ENCODE data around the gene PLOD3. TPM values are rescaled to one million over a fixed set of nuclear protein-coding genes. Genes with fewer than 3 reads are reported as not detected.
A peak's percentile ranks its signal among the peaks of the same experiment; 100 is the strongest.

Gene PLOD3
- total RNA-seq, 1 experiment from 2014 or later, result 74.5 TPM

DNA sequence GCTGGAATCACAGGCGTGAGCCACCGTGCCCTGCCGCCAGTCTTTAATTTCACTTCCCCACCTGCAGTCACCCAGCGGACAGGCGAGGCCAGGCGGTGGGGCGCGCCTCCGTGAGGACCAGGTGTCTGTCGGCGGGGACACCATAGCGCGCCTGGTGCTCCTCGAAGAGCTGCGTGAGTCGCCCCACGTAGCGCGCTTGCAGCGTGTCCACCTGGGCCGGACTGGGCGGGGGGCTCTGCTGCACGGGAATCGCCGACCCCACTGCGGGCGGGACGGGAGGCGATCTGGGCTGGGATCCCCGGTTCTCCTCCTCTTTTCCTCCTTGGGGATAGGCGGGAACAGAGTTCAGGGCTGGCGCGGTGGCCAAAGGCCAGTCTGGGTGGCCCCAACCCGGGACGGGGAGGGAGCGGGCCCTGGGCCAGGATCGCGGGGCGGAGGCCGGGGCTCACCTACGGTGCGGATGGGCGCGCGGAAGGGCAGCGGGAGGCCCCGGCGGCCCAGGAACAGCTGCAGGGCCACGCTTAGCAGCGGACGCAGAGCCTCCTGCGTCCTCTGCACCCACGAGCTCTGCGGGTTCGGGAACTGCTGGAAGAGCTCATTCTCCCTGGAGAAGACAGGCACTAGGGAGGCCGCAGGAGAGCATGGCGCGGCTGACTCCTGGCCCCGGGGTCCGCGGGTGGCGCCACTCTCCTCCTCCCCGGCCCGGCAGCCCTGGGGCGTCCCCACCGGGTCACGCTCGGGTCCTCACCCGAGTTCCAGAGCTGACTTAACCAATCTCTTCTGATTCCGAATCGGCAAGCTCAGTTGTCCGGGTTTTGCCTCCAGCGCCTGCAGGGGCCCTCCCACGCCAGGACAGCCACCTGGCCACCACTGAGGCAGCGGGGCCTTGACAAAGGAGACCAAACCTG, 15.4 kb downstream of the PLOD3 start:
- Histone ChIP-seq H2BK5ac (ENCODE audit: insufficient read length, low read length) (no peak overlapping the region), H3K9me3 (ENCODE audit: control insufficient read depth, low read depth, low read length) (no peaks in the 10 kb centered on the region), H3K14ac (ENCODE audit: insufficient read depth, low read length) (peak overlapping the region; percentile 5), H3K27ac (ENCODE audit: insufficient read length, low read depth, low read length) (no peak overlapping the region), H3K9ac (ENCODE audit: extremely low read depth, insufficient read length, low read length) (no peak overlapping the region), H3K4ac (ENCODE audit: low read depth, low read length) (no peak overlapping the region), H3T11ph (ENCODE audit: low read length) (no peak overlapping the region), H3K56ac (ENCODE audit: insufficient read length, low read depth, low read length) (no peak overlapping the region), H3K79me2 (ENCODE audit: insufficient read depth, low read length) (no peaks in the 10 kb centered on the region), H3K4me1 (ENCODE audit: insufficient read depth, low read length) (no peaks in the 10 kb centered on the region; the same call in 1 of the 2 replicates), H3K79me1 (ENCODE audit: insufficient read depth, low read depth, low read length, poor library complexity, severe bottlenecking) (no peaks in the 10 kb centered on the region), H3K23ac (ENCODE audit: insufficient read length, low read depth, low read length) (no peak overlapping the region), H2BK20ac (ENCODE audit: low read depth, low read length, poor library complexity, severe bottlenecking) (no peak overlapping the region), H2AFZ (ENCODE audit: low read length) (no peak overlapping the region), H2BK12ac (ENCODE audit: insufficient read length, low read depth, low read length) (no peak overlapping the region), H3K18ac (ENCODE audit: insufficient read length, low read depth, low read length) (peak overlapping the region; percentile 5), H2AK5ac (ENCODE audit: insufficient read length, low read length) (no peak overlapping the region), H3K23me2 (ENCODE audit: insufficient read length, low read depth, low read length, poor library complexity, severe bottlenecking) (peaks cover 3% of the 10 kb centered on the region), H2BK15ac (ENCODE audit: low read depth, low read length) (no peak overlapping the region), H2BK120ac (ENCODE audit: low read depth, low read length, poor library complexity, severe bottlenecking) (no peak overlapping the region), H4K5ac (ENCODE audit: insufficient read length, low read depth, low read length) (no peak overlapping the region), H4K91ac (ENCODE audit: insufficient read length, low read depth, low read length) (no peak overlapping the region), H3K4me2 (ENCODE audit: insufficient read depth, insufficient read length, low read length) (peak overlapping the region; percentile 23), H4K20me1 (ENCODE audit: control insufficient read depth, insufficient read depth, insufficient read length) (no peaks in the 10 kb centered on the region), H4K8ac (replicated peaks; ENCODE audit: insufficient read length, low read depth, low read length) (no peak overlapping the region), H3K27me3 (ENCODE audit: insufficient read depth, low read length) (no peaks in the 10 kb centered on the region)
- Mint-ChIP-seq H3K4me1 (peaks cover 14 to 19% of the 10 kb centered on the region in 2 experiments), H3K9me3 (no peaks in the 10 kb centered on the region), H3K27me3 (ENCODE audit: low read depth) (peaks cover 12% of the 10 kb centered on the region), H3K27ac (no peak overlapping the region), H3K4me3 (peak overlapping the region; percentile 52 to 67), H3K36me3 (ENCODE audit: insufficient read depth in 1 of 3, low read depth in 3 of 3) (peaks cover 0 to 15% (median 7%) of the 10 kb centered on the region in 3 experiments; a peak in 4 of 7 replicates)
- no peak for TF ChIP-seq CTCF (conservative IDR thresholded peaks at IDR 0.05)
- WGBS (ENCODE audit: extremely low coverage, insufficient read length, low lambda C conversion rate), result no CpG with 5 or more reads among the region's 75 CpGs
- peak; percentile 57 for DNase-seq

Data from H9 (cell line).